GM12878 (cell line): ENCODE measurements around the gene SHLD1. TPM values are rescaled to one million over a fixed set of nuclear protein-coding genes. Genes with fewer than 3 reads are reported as not detected.

Experiments used
- ATAC-seq: fragments of 200-7000 bp; cut with Tn5 transposase; 3 replicates; pipeline ENCODE4 v1.9.1; 2020; ENCODE audit warnings: mild to moderate bottlenecking, moderate library complexity
- BruUV-seq: library from RNA; stranded (reverse); fragments of 400-500 nt; replicated peaks from 2 replicates; lab custom pipeline; 2021; lab: Mats Ljungman, UMichigan
- CTCF ChIA-PET: fragments of 300-600 bp; sonication (Branson Sonifier 250); formaldehyde crosslinking; extraction: SDS; loops from one replicate; lab custom pipeline; 2021; ENCODE audit warnings: inconsistent platforms; lab: Yijun Ruan, JAX
- POLR2A ChIA-PET: fragments of 350-600 bp; formaldehyde crosslinking; extraction: SDS; loops from one replicate; lab custom pipeline; 2021; ENCODE audit warnings: inconsistent platforms; lab: Charles Lee
- RAD21 ChIA-PET: fragments of 300-600 bp; sonication (Branson Sonifier 250); formaldehyde crosslinking; loops from one replicate; lab custom pipeline; 2023; ENCODE audit warnings: antibody characterized with exemption; ENCODE audit not compliant: unreplicated experiment; lab: Charles Lee
- SMC1A ChIA-PET: fragments of 300-600 bp; sonication (Branson Sonifier 250); formaldehyde crosslinking; loops from one replicate; lab custom pipeline; 2023; ENCODE audit not compliant: unreplicated experiment, uncharacterized antibody; lab: Charles Lee
- DNase-seq: peaks from one replicate; pipeline ENCODE4 v3.0.0-alpha.2; 2011; ENCODE audit warnings: low read depth, low spot score
- FAIRE-seq: peaks from 3 replicates; lab custom pipeline; 2011; peaks lifted over from hg19 to GRCh38; lab: Jason Lieb, UNC
- H2AFZ ChIP-seq: 2 replicates; pipeline ENCODE4 v1.6.0; 2011; ENCODE audit warnings: low read depth, low read length, control low read depth; ENCODE audit not compliant: control insufficient read depth
- H3K27ac ChIP-seq: 2 replicates; pipeline ENCODE4 v1.5.1; 2011; ENCODE audit warnings: control low read depth; ENCODE audit not compliant: control insufficient read depth, insufficient read depth
- H3K27me3 ChIP-seq, 2 experiments: replicated peaks in 1 of 2; 2 replicates each; pipeline versions ENCODE4 v1.6.0 to v1.6.1; 2011; ENCODE audit warnings: low read length in 1 of 2; ENCODE audit not compliant: control insufficient read depth in 2 of 2, insufficient read depth in 2 of 2
- H3K36me3 ChIP-seq, 2 experiments: 2 replicates each; pipeline ENCODE4 v1.5.1; 2011; ENCODE audit warnings: low read length in 1 of 2; ENCODE audit not compliant: control insufficient read depth in 2 of 2, insufficient read depth in 2 of 2
- H3K4me1 ChIP-seq: 2 replicates; pipeline ENCODE4 v1.6.1; 2011; ENCODE audit warnings: mild to moderate bottlenecking, low read length, moderate library complexity, mixed read lengths; ENCODE audit not compliant: control insufficient read depth, insufficient read depth
- H3K4me2 ChIP-seq: 2 replicates; pipeline ENCODE4 v1.6.0; 2011; ENCODE audit warnings: control low read depth; ENCODE audit not compliant: control insufficient read depth, insufficient read depth
- H3K4me3 ChIP-seq: fragments of 200-600 bp; sonication (generic); 2 replicates; pipeline ENCODE4 v1.5.1; 2016
- H3K79me2 ChIP-seq: 2 replicates; pipeline ENCODE4 v1.6.0; 2011; ENCODE audit warnings: low read length; ENCODE audit not compliant: control insufficient read depth, insufficient read depth
- H3K9ac ChIP-seq: 2 replicates; pipeline ENCODE4 v1.8.0; 2011; ENCODE audit warnings: low read length, control low read depth, mixed read lengths; ENCODE audit not compliant: control insufficient read depth, insufficient read depth
- H3K9me3 ChIP-seq: replicated peaks from 3 replicates; pipeline ENCODE4 v1.5.1; 2011; ENCODE audit warnings: mild to moderate bottlenecking, low read length; ENCODE audit not compliant: control insufficient read depth, insufficient read depth
- H4K20me1 ChIP-seq: 2 replicates; pipeline ENCODE4 v1.6.0; 2011; ENCODE audit not compliant: control insufficient read depth, insufficient read depth
- BMI1 ChIP-seq: fragments of 450-650 bp; IDR thresholded peaks from 2 replicates; pipeline ENCODE4 v1.6.1; 2016; ENCODE audit warnings: mild to moderate bottlenecking, moderate library complexity, borderline replicate concordance
- CHD1 ChIP-seq: IDR thresholded peaks from 2 replicates; pipeline ENCODE4 v1.6.1; 2012; ENCODE audit warnings: low read depth, low read length, improper control_type of control experiment
- ELK1 ChIP-seq: IDR thresholded peaks from 2 replicates; pipeline ENCODE4 v1.6.1; 2012; ENCODE audit warnings: low read depth, low read length, improper control_type of control experiment
- HDGF ChIP-seq: fragments of 450-650 bp; IDR thresholded peaks from 2 replicates; pipeline ENCODE4 v1.6.1; 2016; ENCODE audit warnings: antibody characterized with exemption
- IKZF2 ChIP-seq, 2 experiments: fragments of 450-650 bp; IDR thresholded peaks; 2 replicates each; pipeline ENCODE4 v1.6.1; 2017; ENCODE audit warnings: mild to moderate bottlenecking in 2 of 2, moderate library complexity in 2 of 2
- MEF2B ChIP-seq: fragments of 450-650 bp; IDR thresholded peaks from 2 replicates; pipeline ENCODE4 v1.6.1; 2018; ENCODE audit warnings: mild to moderate bottlenecking, moderate library complexity; ENCODE audit not compliant: partially characterized antibody, poor library complexity, severe bottlenecking
- MXI1 ChIP-seq: fragments of 150-350 bp; IDR thresholded peaks from 2 replicates; pipeline ENCODE4 v1.6.1; 2011; ENCODE audit warnings: low read depth, mild to moderate bottlenecking, inconsistent platforms, low read length, improper control_type of control experiment
- NR2C1 ChIP-seq: fragments of 450-650 bp; IDR thresholded peaks from 2 replicates; pipeline ENCODE4 v1.6.1; 2017; ENCODE audit warnings: antibody characterized with exemption, mild to moderate bottlenecking, moderate library complexity
- NRF1 ChIP-seq: conservative IDR thresholded peaks from 2 replicates; pipeline ENCODE4 v1.6.1; 2011; ENCODE audit warnings: mild to moderate bottlenecking, low read depth, low read length, improper control_type of control experiment
- POU2F2 ChIP-seq: IDR thresholded peaks from 3 replicates; pipeline ENCODE4 v1.6.1; 2011; ENCODE audit warnings: low read depth, mild to moderate bottlenecking, low read length, borderline replicate concordance
- RCOR1 ChIP-seq: conservative IDR thresholded peaks from 2 replicates; pipeline ENCODE4 v1.6.1; 2012; ENCODE audit warnings: low read depth, low read length, improper control_type of control experiment
- SIN3A ChIP-seq: IDR thresholded peaks from 2 replicates; pipeline ENCODE4 v1.6.1; 2012; ENCODE audit warnings: low read depth, low read length, improper control_type of control experiment
- SMAD1 ChIP-seq: fragments of 450-650 bp; IDR thresholded peaks from 2 replicates; pipeline ENCODE4 v1.6.1; 2018; ENCODE audit warnings: mild to moderate bottlenecking, low read depth; ENCODE audit not compliant: partially characterized antibody
- SREBF1 ChIP-seq: IDR thresholded peaks from 2 replicates; pipeline ENCODE4 v1.6.1; 2012; ENCODE audit warnings: mild to moderate bottlenecking, low read length
- SUZ12 ChIP-seq: fragments of 200-600 bp; sonication (generic); IDR thresholded peaks from one replicate; pipeline ENCODE4 v1.6.1; 2018; ENCODE audit warnings: antibody characterized with exemption, mild to moderate bottlenecking; ENCODE audit not compliant: unreplicated experiment
- USF2 ChIP-seq: IDR thresholded peaks from 2 replicates; pipeline ENCODE4 v1.6.1; 2011; ENCODE audit warnings: low read depth, low read length, improper control_type of control experiment, borderline replicate concordance
- YBX1 ChIP-seq: fragments of 450-650 bp; IDR thresholded peaks from 2 replicates; pipeline ENCODE4 v1.6.1; 2016; ENCODE audit warnings: antibody characterized with exemption
- WGBS: methylation state at CpG from one replicate; pipeline ENCODE4 v1.1.6; 2016; ENCODE audit warnings: low lambda C conversion rate; ENCODE audit not compliant: insufficient replicate concordance, insufficient coverage; ENCODE audit errors: missing lambda C conversion rate; 5-methylcytosine and 5-hydroxymethylcytosine counted together
- in situ Hi-C: fragments of 300-500 bp; cut with MboI; formaldehyde crosslinking; loops from 9 replicates; pipeline ENCODE4 v1.14.3; 2018; ENCODE audit warnings: mixed read lengths
- intact Hi-C: fragments of 100-400 bp; cut with micrococcal nuclease; formaldehyde crosslinking; loops from one replicate; pipeline ENCODE4 v1.14.2; 2022; ENCODE audit not compliant: unreplicated experiment
- polyA plus RNA-seq, 11 experiments: library from polyadenylated mRNA; depleted of rRNA in 4 of 11; unstranded in 6 of 11; stranded (reverse) in 5 of 11; fragments of >200 nt; fragmentation: Nextera tagmentation in 4 of 11; fragmentation: Illumina TruSeq in 1 of 11; extraction: Ambion mirVana in 4 of 11; extraction: Trizol in 1 of 11; gene quantifications; 1 replicate in 1 of 11; 2 replicates in 10 of 11; pipeline versions ENCODE4 v1.2.1 to v1.2.3, GENCODE V29; 2011 to 2016; ENCODE audit warnings: inconsistent platforms in 2 of 11, missing spikeins in 2 of 11, low read depth in 1 of 11
- total RNA-seq, 4 experiments: library from RNA; depleted of rRNA in 3 of 4; stranded (reverse); fragments of >200 nt in 3 of 4; fragmentation: Illumina TruSeq in 1 of 4; extraction: Trizol in 1 of 4; gene quantifications; 2 replicates each; pipeline versions ENCODE4 v1.2.1 to v1.2.3, GENCODE V29; 2013 to 2021
- TF ChIP-seq, protein P1 (sequence below): fragments of 450-650 bp; IDR thresholded peaks from 2 replicates; pipeline ENCODE4 v1.6.1; 2017; ENCODE audit warnings: mild to moderate bottlenecking, moderate library complexity

The SHLD1 gene
- total and polyA plus RNA-seq, 10 of the 15 experiments (the other 5 are each of a cell fraction or from before 2014, with no cell fraction given): 10.8 to 70.9 (median 25.4) TPM

GRCh38 chr20:5865604-5866003, 115.4 kb downstream of the SHLD1 start:
- H3K36me3 ChIP-seq: no peaks in the 10 kb centered on the region
- ChIA-PET SMC1A (interaction anchor here (1.2 to 1.3 kb wide), 2 partner anchors 23 to 77 kb away, joined by 3 read pairs; no protein-coding TSS in a partner anchor), CTCF (interaction anchor here (1.4 kb wide), 1 partner anchor 77 kb away, joined by 4 read pairs; no protein-coding TSS in a partner anchor), POLR2A (no interaction called here), RAD21 (interaction anchor here (0.6 kb wide), 1 partner anchor 51 kb away, joined by 5 read pairs; no protein-coding TSS in a partner anchor)
- no peak overlapping the region for H2AFZ ChIP-seq
- DNase-seq: no peak
- no peaks in the 10 kb centered on the region for H4K20me1 ChIP-seq
- H3K79me2 ChIP-seq: no peaks in the 10 kb centered on the region
- peak; percentile 54 for FAIRE-seq
- no peaks in the 10 kb centered on the region for H3K9me3 ChIP-seq
- WGBS: 70% methylated on average over 2 of the region's 2 CpGs
- H3K27me3 ChIP-seq: no peaks in the 10 kb centered on the region
- H3K4me1 ChIP-seq: no peaks in the 10 kb centered on the region
- in situ Hi-C loops (no loop called here), intact Hi-C loops (no loop called here)
- no peak for ATAC-seq
- BruUV-seq: no TSS peak
- H3K4me2 ChIP-seq: no peak overlapping the region
- H3K9ac ChIP-seq: no peak overlapping the region
- H3K4me3 ChIP-seq: no peak overlapping the region
- H3K27ac ChIP-seq: no peak overlapping the region
- TF ChIP-seq HDGF: no peak
- TF ChIP-seq USF2: no peak
- TF ChIP-seq POU2F2: no peak
- no peak for TF ChIP-seq MEF2B
- TF ChIP-seq NRF1: no peak
- TF ChIP-seq CHD1: no peak
- no peak for TF ChIP-seq YBX1
- TF ChIP-seq ELK1: no peak
- no peak for TF ChIP-seq SUZ12
- TF ChIP-seq SIN3A: no peak
- TF ChIP-seq RCOR1: no peak
- TF ChIP-seq, protein P1, sequence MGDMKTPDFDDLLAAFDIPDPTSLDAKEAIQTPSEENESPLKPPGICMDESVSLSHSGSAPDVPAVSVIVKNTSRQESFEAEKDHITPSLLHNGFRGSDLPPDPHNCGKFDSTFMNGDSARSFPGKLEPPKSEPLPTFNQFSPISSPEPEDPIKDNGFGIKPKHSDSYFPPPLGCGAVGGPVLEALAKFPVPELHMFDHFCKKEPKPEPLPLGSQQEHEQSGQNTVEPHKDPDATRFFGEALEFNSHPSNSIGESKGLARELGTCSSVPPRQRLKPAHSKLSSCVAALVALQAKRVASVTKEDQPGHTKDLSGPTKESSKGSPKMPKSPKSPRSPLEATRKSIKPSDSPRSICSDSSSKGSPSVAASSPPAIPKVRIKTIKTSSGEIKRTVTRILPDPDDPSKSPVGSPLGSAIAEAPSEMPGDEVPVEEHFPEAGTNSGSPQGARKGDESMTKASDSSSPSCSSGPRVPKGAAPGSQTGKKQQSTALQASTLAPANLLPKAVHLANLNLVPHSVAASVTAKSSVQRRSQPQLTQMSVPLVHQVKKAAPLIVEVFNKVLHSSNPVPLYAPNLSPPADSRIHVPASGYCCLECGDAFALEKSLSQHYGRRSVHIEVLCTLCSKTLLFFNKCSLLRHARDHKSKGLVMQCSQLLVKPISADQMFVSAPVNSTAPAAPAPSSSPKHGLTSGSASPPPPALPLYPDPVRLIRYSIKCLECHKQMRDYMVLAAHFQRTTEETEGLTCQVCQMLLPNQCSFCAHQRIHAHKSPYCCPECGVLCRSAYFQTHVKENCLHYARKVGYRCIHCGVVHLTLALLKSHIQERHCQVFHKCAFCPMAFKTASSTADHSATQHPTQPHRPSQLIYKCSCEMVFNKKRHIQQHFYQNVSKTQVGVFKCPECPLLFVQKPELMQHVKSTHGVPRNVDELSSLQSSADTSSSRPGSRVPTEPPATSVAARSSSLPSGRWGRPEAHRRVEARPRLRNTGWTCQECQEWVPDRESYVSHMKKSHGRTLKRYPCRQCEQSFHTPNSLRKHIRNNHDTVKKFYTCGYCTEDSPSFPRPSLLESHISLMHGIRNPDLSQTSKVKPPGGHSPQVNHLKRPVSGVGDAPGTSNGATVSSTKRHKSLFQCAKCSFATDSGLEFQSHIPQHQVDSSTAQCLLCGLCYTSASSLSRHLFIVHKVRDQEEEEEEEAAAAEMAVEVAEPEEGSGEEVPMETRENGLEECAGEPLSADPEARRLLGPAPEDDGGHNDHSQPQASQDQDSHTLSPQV: no peak
- TF ChIP-seq IKZF2 (IDR thresholded peaks at IDR 0.05): no peak
- no peak for TF ChIP-seq SMAD1
- no peak for TF ChIP-seq MXI1
- no peak for TF ChIP-seq BMI1
- no peak for TF ChIP-seq NR2C1
- no peak for TF ChIP-seq SREBF1
